Keratinocyte (primary cell): Measurements from ENCODE around the gene TBC1D4. TPM values are rescaled to one million over a fixed set of nuclear protein-coding genes. Genes with fewer than 3 reads are reported as not detected.

ENCODE experiments used
- DNase-seq: peaks from one replicate; pipeline ENCODE4 v3.0.0-alpha.2; 2011; ENCODE audit warnings: low read depth, missing footprints, low spot score
- FAIRE-seq: peaks from 2 replicates; lab custom pipeline; 2011; peaks lifted over from hg19 to GRCh38; lab: Jason Lieb, UNC
- H2AFZ ChIP-seq: 2 replicates; pipeline ENCODE4 v1.6.0; 2012; ENCODE audit warnings: low read length, control low read depth, inconsistent platforms; ENCODE audit not compliant: control insufficient read depth
- H3K27ac ChIP-seq: 2 replicates; pipeline ENCODE4 v1.5.1; 2011; ENCODE audit warnings: low read length; ENCODE audit not compliant: control insufficient read depth, insufficient read depth
- H3K27me3 ChIP-seq: 3 replicates; pipeline ENCODE4 v1.6.0; 2011; ENCODE audit warnings: low read length; ENCODE audit not compliant: control insufficient read depth, insufficient read depth; ENCODE audit errors: extremely low read depth
- H3K36me3 ChIP-seq, 2 experiments: 2 replicates in 1 of 2; 3 replicates in 1 of 2; pipeline ENCODE4 v1.5.1; 2011; ENCODE audit warnings: low read length in 2 of 2, mild to moderate bottlenecking in 1 of 2; ENCODE audit not compliant: control insufficient read depth in 2 of 2, insufficient read depth in 2 of 2; ENCODE audit errors: extremely low read depth in 1 of 2
- H3K4me1 ChIP-seq: 3 replicates; pipeline ENCODE4 v1.5.1; 2011; ENCODE audit warnings: low read length; ENCODE audit not compliant: control insufficient read depth, insufficient read depth; ENCODE audit errors: extremely low read depth
- H3K4me2 ChIP-seq: 3 replicates; pipeline ENCODE4 v1.6.0; 2011; ENCODE audit warnings: low read depth, low read length; ENCODE audit not compliant: control insufficient read depth, insufficient read depth; ENCODE audit errors: extremely low read depth
- H3K4me3 ChIP-seq, 3 experiments: fragments of 200-600 bp in 1 of 3; sonication (generic) in 1 of 3; 2 replicates in 2 of 3; 3 replicates in 1 of 3; pipeline ENCODE4 v1.5.1; 2011 to 2016; ENCODE audit warnings: low read length in 3 of 3, mild to moderate bottlenecking in 3 of 3, control low read depth in 2 of 3, inconsistent platforms in 1 of 3, low read depth in 1 of 3, mixed read lengths in 1 of 3, mixed run types in 1 of 3, moderate library complexity in 1 of 3; ENCODE audit not compliant: control insufficient read depth in 2 of 3, insufficient read depth in 2 of 3; ENCODE audit errors: extremely low read depth in 1 of 3
- H3K79me2 ChIP-seq: 2 replicates; pipeline ENCODE4 v1.6.0; 2012; ENCODE audit warnings: low read length; ENCODE audit not compliant: control insufficient read depth, insufficient read depth
- H3K9ac ChIP-seq: 3 replicates; pipeline ENCODE4 v1.6.0; 2011; ENCODE audit warnings: low read length; ENCODE audit not compliant: control insufficient read depth, insufficient read depth; ENCODE audit errors: extremely low read depth
- H3K9me1 ChIP-seq: 3 replicates; pipeline ENCODE4 v1.6.0; 2011; ENCODE audit warnings: low read length; ENCODE audit not compliant: control insufficient read depth, insufficient read depth; ENCODE audit errors: extremely low read depth
- H3K9me3 ChIP-seq: 2 replicates; pipeline ENCODE4 v1.5.1; 2012; ENCODE audit warnings: low read depth, low read length; ENCODE audit not compliant: control insufficient read depth
- H4K20me1 ChIP-seq: 3 replicates; pipeline ENCODE4 v1.6.0; 2011; ENCODE audit warnings: low read length; ENCODE audit not compliant: control insufficient read depth, insufficient read depth; ENCODE audit errors: extremely low read depth
- CTCF ChIP-seq, 3 experiments: IDR thresholded peaks in 1 of 3; conservative IDR thresholded peaks in 1 of 3; optimal IDR thresholded peaks in 1 of 3; 2 replicates in 2 of 3; 3 replicates in 1 of 3; pipeline versions ENCODE3 to v1.5.1; 2011; ENCODE audit warnings: low read length in 3 of 3, mild to moderate bottlenecking in 3 of 3, moderate library complexity in 2 of 3, control low read depth in 1 of 3, inconsistent platforms in 1 of 3; ENCODE audit not compliant: insufficient read depth in 2 of 3; ENCODE audit errors: extremely low read depth in 1 of 3
- EZH2 ChIP-seq: IDR thresholded peaks from one replicate; pipeline ENCODE4 v1.6.1; 2012; ENCODE audit warnings: inconsistent platforms, mild to moderate bottlenecking, low read length, moderate library complexity
- dilution Hi-C: fragments of 300-500 bp; cut with MboI; formaldehyde crosslinking; loops from one replicate; pipeline ENCODE4 v1.7.0; 2020; ENCODE audit warnings: low sequenced_read_pairs; ENCODE audit not compliant: extremely low pct_ligation_motif_present
- polyA plus RNA-seq, 5 experiments: library from polyadenylated mRNA; depleted of rRNA in 3 of 5; stranded (reverse) in 3 of 5; stranded (forward) in 1 of 5; unstranded in 1 of 5; fragments of >200 nt; gene quantifications; 1 replicate in 1 of 5; 2 replicates in 3 of 5; 3 replicates in 1 of 5; pipeline versions ENCODE4 v1.2.1 to v1.2.3, GENCODE V29; 2011 to 2012; ENCODE audit warnings: missing spikeins in 2 of 5, low read depth in 1 of 5, low replicate concordance in 1 of 5

TBC1D4 gene
- polyA plus RNA-seq, 1 donor (not counting 4 experiments of a cell fraction or from before 2014, with no cell fraction given), result 14.2 TPM

GRCh38 chr13:75480671-75481175 lies 1.2 kb downstream of the TBC1D4 start:
- H3K9me1 ChIP-seq, result no peaks in the 10 kb centered on the region
- peak; percentile 84 for FAIRE-seq
- peak overlapping the region; percentile 76 for H3K9ac ChIP-seq
- H3K4me3 ChIP-seq, result peak overlapping the region; percentile 78 to 84 (median 81)
- H3K27ac ChIP-seq, result peak overlapping the region; percentile 26
- H3K4me1 ChIP-seq, result peaks cover 19% of the 10 kb centered on the region
- peak overlapping the region; percentile 82 for H3K4me2 ChIP-seq
- no peaks in the 10 kb centered on the region for H3K27me3 ChIP-seq
- no peak for DNase-seq
- H3K36me3 ChIP-seq, result no peaks in the 10 kb centered on the region
- H3K9me3 ChIP-seq, result no peaks in the 10 kb centered on the region
- H3K79me2 ChIP-seq, result peaks cover 37% of the 10 kb centered on the region
- no peak for TF ChIP-seq EZH2
- no peak for TF ChIP-seq CTCF (optimal IDR thresholded peaks at IDR 0.05 in 1 of 3, IDR thresholded peaks at IDR 0.05 in 1 of 3, conservative IDR thresholded peaks at IDR 0.05 in 1 of 3; ENCODE audit: extremely low read depth in 1 of 3, insufficient read depth in 2 of 3, low read length in 3 of 3)
- H4K20me1 ChIP-seq, result no peaks in the 10 kb centered on the region
- dilution Hi-C loops, result no loop called here
- peak overlapping the region; percentile 83 for H2AFZ ChIP-seq

GRCh38 chr13:75479102-75479740 lies 2.7 kb downstream of the TBC1D4 start:
- Histone ChIP-seq H2AFZ (no peak overlapping the region), H3K9me3 (no peaks in the 10 kb centered on the region), H3K9me1 (no peaks in the 10 kb centered on the region), H3K79me2 (peaks cover 39% of the 10 kb centered on the region), H4K20me1 (no peaks in the 10 kb centered on the region), H3K36me3 (no peaks in the 10 kb centered on the region), H3K4me2 (peak overlapping the region; percentile 82), H3K9ac (no peak overlapping the region), H3K27me3 (no peaks in the 10 kb centered on the region), H3K4me3 (no peak overlapping the region), H3K27ac (no peak overlapping the region), H3K4me1 (peaks cover 16% of the 10 kb centered on the region)
- dilution Hi-C loops, result no loop called here
- FAIRE-seq (no peak), DNase-seq (no peak)
- TF ChIP-seq CTCF (optimal IDR thresholded peaks at IDR 0.05 in 1 of 3, IDR thresholded peaks at IDR 0.05 in 1 of 3, conservative IDR thresholded peaks at IDR 0.05 in 1 of 3; ENCODE audit: extremely low read depth in 1 of 3, insufficient read depth in 2 of 3, low read length in 3 of 3) (no peak), EZH2 (no peak)
